HS-5 (cell line): ENCODE measurements around the gene RPS16.

Experiments
- DNase-seq: peaks from one replicate; pipeline ENCODE4 v3.0.0-alpha.2; 2012; ENCODE audit warnings: low read depth

The RPS16 gene

DNA sequence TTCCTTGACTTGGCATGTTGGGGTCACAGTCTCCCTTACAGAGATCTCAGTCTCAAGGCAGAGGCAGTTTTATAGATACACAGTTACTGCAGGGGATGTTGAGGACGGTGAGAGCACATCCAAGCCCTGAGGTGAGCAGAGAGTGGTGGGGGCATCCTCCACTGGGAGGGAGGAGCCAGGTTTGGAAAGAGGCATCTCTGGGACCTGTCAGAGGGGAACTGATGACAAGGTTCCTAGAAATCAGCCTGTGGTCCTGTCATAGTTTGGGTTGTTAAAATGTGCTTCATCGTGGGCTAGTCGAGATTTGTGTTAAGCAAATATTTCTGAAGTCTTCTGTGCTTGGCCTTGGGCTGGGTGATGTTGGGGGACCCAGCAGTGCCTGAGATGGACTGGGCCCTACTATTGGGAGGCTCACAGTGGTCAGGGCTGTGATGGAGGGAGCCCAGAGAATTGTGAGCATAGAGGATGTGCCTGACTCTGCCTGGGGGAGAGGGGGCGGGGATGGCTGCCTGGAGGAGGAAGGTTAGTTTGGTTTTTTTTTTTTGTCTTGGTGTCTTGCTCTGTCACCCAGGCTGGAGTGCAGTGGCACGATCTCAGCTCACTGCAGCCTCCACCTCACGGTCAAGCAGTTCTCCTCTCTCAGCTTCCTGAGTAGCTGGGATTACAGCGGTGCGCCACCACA is 13.5 kb upstream of the RPS16 start:
- DNase-seq, result no peak

DNA sequence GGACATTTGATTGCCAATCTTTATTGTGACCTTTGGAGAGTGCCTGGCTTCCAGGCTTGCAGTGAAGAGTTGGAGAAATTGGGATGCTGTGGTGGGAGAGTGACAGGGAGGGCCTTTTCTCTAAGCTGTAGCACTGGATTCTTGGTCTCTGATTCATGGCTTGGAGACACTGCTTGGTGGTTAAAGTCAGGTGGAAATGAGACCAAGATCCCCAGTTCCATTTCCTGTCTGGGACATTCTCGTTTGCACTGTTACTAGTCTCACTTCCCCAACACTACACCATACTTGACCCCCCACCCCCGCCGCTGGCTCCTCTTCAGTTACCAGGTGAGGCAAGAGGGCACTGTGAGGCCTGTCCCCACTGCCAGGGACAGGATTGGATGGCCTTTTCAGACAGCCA is 12.5 kb upstream of the RPS16 start:
- DNase-seq, result no peak

GRCh38 chr19:39446365-39447084 is 10.8 kb upstream of the RPS16 start:
- no peak for DNase-seq

- DNase-seq, result peak; percentile 88
Observed at GRCh38 chr19:39445196-39446111, 9.7 kb upstream of the RPS16 start, which contains the start of gene SUPT5H. TSS of gene SUPT5H (plus strand) at chr19:39445582. CDS start at chr19:39445891, 309 bp downstream.

DNA sequence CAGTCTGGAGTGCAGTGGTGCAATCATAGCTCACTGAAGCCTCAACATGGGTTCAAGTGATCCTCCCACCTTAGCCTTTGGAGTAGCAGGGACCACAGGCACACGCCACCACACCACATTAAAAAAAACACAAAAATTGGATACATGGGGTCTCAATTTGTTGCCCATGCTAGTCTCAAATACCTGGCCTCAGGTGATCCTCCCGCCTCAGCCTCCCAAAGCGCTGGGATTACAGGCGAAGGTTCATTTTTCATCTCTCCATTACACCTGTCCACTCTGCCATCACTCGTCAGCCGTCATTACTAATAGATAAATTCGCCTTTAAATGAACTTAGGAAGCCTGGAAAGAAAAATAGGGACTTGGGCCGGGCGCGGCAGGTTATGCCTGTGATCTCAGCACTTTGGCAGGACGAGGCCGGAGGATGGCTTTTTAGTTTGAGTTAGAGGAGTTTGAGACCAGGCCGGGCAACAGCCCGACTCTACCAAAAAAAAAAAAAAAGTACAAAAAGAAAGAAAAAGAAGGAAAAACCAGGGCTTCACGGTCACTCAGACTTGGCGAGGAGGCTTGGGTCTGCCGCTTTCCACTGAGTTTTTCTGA is 8.9 kb upstream of the RPS16 start:
- DNase-seq, result no peak

DNA sequence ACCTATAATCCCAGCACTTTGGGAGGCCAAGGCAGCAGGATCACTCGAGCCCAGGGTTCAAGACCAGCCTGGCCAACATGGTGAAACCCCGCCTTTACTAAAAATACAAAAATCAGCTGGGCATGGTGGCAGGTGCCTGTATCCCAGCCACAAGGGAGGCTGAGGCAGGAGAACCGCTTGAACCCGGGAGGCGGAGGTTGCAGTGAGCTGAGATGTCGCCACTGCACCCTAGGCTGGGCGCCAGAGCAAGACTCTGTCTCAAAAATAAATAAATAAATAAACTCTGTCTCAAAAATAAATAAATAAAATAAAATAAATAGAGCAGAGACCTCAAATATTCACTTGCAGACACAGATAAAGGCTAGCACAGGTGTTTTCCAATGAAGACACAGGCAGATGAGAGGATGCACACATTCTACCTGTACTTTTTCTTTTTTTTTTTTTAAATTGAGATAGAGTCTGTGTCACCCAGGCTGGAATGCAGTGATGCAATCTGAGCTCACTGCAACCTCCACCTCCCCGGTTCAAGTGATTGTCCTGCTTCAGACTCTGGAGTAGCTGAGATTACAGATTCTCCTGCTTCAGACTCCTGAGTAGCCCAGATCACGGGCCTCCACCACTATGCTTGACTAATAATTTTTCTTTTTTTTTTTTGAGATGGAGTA is 2.7 kb upstream of the RPS16 start:
- no peak for DNase-seq

DNA sequence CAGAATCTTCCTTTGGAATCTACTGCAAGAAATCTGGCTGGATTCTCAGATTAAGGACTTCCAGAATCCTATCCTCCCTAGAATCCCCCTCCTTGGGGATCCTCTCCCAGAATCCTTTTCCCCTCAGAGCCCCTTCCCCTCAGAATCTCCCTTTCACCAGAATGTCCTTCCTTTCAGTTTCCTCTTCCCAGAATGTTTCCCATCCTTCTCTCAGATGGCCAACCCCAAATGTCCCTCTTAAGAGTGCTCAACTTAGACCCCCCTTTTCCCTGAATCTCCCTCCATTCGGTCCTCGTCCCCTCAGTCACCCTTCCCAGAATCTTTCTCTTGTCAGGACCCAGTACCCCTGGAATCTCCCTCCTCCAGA is 584 bp upstream of the RPS16 start:
- no peak for DNase-seq

- DNase-seq, result no peak
Observed at GRCh38 chr19:39434123-39435076, 1.3 kb downstream of the RPS16 start.

DNA sequence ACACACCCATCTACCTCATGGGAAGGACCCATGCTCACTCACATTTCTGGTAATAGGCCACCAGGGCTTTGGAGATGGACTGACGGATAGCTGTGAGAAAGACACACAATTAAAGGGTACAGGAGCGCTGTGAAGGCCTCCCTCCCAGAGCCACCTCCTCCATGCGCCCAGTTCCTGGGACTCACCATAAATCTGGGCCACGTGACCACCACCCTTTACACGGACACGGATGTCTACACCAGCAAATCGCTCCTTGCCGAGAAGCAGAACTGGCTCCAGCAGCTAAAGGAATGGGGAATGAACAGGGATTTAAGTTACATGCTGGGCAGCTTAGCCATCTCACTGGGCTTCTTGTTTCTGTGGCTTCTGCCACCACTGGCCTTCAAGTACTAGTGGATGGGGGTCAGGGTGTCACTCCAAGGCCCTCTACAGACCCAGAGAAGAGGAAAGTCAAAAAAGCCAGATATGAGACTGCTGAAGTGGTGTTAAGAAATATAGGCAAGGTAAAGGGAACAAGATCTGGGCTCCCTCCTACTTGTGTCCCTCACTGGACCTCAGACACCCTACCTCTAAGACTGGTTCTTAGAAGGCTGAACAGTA is 2.2 kb downstream of the RPS16 start:
- DNase-seq, result no peak

- no peak for DNase-seq
Observed at GRCh38 chr19:39432677-39433025, 3.1 kb downstream of the RPS16 start.

DNA sequence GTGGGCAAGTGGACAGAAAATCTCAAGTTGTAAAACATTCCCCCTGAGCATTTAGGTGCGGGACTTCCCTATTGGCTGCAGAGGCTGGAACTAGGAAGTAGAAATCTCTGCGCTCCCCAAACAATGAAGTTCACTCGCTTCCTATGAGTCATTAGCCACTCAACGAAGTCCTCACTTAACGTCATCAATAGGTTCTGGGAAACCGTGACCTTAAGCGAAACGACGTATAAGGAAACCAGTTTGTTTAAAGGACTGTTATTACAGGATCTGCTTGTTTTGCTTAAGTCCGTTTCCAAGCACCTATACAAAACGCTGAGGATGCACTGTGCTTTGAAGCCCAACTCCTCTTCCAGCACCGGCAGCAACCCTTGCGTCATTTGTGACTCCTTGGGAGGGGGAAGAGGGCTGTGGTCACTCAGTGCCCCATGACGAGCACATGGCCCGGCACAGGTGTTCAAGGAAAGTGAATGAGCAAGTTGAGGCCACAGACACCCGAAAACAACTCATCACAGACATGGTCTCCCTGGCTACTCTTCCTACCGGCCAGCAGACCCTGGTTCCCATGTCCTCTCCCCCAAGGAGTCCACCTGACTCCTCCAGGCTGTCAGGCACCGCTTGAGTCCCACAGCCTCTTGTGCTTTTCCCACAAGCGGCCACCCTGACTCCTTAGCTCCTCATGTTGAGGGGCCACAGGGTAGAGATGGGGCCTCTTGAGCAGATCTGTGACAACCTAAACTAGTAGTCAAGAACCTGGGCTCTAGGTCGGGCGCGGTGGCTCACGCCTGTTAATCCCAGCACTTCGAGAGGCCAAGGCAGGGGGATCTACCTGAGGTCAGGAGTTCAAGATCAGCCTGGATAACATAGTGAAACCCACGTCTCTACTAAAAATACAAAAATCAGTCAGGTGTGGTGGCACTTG is 4.8 kb downstream of the RPS16 start:
- DNase-seq, result no peak

- DNase-seq, result no peak
Observed at GRCh38 chr19:39428283-39429112, 7.3 kb downstream of the RPS16 start.

DNA sequence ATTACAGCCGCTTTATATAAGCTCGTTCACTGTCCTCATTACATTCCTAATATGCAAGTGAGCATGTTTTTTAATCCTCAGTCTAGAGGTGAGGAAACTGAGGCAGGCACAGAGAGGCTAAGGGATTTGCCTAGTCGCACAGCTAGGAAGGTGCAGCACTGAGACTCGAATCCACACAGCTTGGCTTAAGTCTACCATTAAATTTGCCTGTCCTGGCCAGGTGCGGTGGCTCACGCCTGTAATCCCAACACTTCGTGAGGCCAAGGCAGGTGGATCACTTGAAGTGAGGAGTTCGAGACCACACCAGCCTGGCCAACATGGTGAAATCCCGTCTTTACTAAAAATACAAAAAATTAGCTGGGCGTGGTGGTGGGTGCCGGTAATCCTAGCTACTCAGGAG is 8.0 kb downstream of the RPS16 start:
- no peak for DNase-seq

GRCh38 chr19:39426170-39426569 is 9.6 kb downstream of the RPS16 start:
- DNase-seq, result no peak

DNA sequence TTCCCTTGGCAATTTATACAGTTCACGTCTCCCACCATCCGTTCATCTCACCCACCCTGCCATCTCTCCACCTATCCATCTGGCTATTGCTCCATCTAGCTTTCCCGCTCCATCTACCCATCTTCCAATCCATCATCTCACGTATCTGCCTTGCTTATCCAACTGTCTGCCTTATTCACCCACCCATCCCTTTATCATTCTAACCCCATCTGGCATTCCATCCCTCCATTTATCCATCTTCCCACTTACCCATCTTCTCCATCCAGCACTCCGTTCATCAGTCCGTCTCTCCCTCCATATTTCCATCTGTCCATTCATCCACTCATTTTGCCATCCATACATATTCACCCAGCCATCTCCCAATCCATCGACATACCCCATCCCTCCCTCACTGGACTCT is 10.0 kb downstream of the RPS16 start:
- no peak for DNase-seq

- DNase-seq, result no peak
Observed at GRCh38 chr19:39424934-39425333, 10.8 kb downstream of the RPS16 start.

- no peak for DNase-seq
Observed at GRCh38 chr19:39423258-39424086, 12.3 kb downstream of the RPS16 start.
